NCI-H1436 (cell line): Measurements from ENCODE around the gene CDH16.
A peak's percentile ranks its signal among the peaks of the same experiment; 100 is the strongest.
"Not testable (repeated sequence)": the region's sequence is repeated elsewhere in the genome, so short reads cannot be mapped to it uniquely, and the experiment has no call there.

ENCODE experiments used
- DNase-seq: peaks from one replicate; lab custom pipeline; 2025; lab: John Stamatoyannopoulos, UW

Gene CDH16, protein sequence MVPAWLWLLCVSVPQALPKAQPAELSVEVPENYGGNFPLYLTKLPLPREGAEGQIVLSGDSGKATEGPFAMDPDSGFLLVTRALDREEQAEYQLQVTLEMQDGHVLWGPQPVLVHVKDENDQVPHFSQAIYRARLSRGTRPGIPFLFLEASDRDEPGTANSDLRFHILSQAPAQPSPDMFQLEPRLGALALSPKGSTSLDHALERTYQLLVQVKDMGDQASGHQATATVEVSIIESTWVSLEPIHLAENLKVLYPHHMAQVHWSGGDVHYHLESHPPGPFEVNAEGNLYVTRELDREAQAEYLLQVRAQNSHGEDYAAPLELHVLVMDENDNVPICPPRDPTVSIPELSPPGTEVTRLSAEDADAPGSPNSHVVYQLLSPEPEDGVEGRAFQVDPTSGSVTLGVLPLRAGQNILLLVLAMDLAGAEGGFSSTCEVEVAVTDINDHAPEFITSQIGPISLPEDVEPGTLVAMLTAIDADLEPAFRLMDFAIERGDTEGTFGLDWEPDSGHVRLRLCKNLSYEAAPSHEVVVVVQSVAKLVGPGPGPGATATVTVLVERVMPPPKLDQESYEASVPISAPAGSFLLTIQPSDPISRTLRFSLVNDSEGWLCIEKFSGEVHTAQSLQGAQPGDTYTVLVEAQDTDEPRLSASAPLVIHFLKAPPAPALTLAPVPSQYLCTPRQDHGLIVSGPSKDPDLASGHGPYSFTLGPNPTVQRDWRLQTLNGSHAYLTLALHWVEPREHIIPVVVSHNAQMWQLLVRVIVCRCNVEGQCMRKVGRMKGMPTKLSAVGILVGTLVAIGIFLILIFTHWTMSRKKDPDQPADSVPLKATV

DNA sequence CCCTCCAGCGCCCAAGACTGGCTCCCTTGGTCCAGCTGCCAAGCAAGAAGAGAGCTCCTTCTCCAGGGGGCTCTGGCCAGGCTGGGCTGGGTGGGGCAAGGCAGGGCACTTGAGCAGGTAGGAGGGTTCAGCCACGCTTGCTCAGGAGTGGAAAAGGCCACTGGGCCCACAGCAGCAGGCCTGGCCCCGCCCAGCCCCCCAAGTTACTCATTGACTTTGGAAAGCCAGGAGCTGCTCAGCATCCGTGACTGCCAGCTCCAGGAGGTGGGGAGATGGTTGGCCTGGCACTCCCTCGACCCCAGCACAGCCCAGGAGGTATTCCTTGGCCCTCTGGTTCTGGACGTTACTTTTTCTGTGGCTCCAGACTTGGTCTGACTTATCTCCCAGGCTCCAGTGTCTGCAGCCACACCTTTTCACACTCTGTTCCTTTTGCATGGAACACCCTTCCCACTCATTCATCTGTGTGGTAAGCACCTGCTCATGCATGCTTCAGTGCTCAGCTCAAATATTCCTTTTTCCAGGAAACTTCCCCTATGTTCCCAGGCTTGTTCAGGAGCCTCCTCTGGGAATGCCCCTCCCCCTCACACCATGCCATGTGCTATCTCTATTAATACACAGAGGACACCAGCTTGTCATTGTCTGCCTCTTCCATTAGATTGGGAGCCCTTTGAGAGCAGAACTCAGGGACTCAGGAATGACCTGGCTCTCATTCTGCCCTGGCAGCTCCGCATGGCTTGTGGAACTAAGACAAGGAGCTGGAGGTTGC lies at the start of gene CDH16:
Gene CDH16 (minus strand): TSS at position 83 of the 766 bp plus-strand sequence. CDS start 820 bp downstream, outside the sequence.
- no peak for DNase-seq

DNA sequence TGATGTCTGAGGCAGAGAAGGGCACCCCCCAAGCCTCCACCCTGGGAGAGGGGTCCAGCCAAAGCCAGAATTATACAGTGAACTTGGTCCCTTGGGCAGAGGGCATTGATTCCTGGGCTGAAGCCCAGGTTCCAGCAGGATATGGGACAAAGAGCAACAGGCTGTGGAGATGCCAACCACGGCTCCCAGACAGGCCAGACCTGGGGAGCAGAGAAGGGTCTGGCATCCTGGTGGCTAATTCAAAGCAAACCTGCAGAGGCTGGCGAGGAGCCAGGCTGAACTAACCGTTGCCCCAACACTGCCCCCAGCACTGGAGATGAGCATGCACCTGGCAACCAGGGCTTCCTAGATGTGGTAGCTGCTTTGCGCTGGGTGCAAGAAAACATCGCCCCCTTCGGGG lies 45.4 kb upstream of the CDH16 start:
- no peak for DNase-seq

DNA sequence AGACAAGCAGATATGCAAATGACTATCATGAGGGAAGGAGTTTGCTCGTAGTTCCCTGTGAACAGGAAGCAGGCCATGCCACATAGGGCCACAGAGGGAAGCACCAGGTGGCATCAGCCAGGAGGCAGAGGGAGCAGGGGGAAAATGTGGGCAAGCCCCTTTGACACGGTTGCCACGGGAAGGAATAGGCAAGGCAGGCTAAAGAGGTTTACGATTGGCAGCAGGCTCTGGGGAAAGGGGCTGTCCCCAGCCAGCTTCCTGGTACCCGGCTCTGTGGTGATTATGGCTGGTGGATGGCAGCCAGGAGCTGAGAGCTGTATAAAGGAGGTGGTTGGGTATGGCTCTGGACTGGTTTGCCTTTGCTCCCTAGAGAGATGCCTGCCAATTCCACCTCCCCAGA lies 43.2 kb upstream of the CDH16 start:
- no peak for DNase-seq

DNA sequence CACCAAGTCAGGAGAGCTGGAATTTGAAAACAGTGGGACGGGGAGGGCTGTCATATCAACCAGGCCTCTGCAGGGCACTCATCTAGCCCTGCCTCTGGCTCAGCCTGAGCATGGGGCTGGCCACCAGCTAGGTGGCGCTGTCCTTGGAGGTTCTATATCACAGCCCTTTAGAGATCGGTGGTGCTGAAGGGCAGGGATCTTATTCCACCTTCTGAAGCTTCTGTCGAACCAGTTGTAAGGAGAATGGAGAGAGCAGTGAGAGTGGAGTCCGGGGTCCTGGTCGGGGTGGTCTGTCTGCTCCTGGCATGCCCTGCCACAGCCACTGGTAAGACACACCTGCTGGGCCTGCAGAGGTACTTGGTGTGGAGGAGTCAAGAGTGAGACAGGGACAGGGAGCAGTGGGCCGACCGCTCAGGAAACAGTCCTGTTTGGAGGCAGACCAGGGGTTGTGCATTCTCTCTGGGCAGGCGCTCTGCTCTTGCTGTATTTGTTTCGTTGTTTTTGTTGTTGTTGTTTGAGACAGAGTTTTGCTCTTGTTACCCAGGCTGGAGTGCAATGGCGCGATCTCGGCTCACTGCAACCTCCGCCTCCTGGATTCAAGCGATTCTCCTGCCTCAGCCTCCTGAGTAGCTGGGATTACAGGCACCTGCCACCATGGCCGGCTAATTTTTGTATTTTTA lies 42.5 kb upstream of the CDH16 start, which contains the start of gene CES3:
Gene CES3 (plus strand): TSS at position 202 of the 680 bp plus-strand sequence. CDS start 42 bp downstream, at position 244.
- DNase-seq: peak; percentile 75

DNA sequence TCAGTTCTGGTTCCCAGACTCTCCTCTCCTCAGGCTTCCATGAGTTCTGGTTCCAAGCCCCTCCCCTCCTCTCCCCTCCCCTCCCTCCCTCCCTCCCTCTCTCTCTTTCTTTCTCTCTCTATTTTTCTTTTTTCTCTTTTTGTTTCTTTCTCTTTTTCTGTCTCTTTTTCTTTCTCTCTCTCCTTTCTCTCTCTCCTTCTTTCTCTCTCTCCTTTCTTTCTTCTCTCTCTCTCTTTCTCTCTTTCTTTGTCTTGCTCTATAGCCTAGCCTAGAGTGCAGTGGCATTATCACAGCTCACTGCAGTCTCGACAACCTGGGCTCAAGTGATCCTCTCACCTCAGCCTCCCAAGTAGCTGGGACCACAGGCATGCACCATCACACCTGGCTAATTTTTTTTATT lies 41.6 kb upstream of the CDH16 start:
- DNase-seq: no peak

DNA sequence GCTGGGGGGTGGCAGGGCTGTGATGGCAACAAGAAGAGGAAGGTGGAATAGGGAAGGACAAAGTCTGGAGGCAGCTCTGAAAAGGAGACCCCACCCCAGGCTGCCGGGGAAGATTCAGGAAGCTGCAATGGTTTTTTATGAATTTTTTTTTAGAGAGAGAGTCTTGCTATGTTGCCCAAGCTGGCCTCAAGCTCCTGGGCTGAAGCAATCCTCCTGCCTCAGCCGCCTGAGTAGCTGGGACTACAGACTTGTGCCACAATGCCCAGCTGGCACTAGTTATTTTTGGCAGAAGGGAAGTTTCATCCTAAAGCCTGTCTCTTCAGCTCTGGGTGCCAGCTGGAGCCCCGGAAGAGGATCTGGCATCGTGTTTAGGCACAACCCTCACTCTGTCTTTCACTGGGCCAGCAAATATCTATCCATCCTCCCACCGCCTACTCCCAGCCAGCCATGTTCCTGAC lies 41.0 kb upstream of the CDH16 start:
- DNase-seq: no peak

DNA sequence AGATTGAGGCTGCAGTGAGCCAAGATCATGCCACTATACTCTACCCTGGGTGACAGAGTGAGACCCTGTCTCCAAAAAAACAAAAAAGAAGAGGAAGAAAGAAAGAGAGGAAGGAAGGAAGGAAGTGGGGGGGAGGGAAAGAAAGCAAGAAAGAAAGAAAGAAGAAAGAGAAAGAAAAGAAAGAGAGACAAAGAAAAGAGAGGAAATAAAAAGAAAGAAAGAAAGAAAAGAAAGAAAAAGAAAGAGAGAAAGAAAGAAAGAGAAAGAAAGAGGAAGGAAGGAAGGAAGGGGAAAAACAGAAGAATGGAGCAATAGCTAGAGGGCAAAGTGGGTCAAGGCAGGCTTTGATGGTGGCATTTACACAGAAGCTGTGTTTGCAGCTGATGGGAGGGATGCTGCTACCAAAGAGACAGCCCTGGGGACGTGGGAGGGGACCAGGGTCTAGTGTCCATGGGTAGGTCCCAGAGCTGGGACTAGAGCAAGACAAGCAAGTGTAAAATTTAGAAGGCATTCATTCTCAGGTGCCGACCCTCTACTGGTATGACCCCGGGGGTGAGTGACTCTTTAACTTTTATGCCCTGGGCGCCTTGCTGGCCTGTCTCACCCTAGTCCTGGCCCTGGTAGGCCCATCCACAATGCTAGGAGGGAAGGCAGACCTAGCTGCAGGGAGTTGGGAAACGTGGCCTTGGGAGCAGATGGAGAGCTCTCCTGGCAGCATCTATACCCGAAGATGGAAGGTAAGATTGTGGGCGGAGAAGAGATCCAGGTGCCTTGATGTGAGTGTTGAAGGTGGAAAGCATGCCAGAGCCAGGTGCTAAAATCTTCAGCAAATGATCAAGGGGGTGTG lies 40.4 kb upstream of the CDH16 start:
- DNase-seq: no peak

DNA sequence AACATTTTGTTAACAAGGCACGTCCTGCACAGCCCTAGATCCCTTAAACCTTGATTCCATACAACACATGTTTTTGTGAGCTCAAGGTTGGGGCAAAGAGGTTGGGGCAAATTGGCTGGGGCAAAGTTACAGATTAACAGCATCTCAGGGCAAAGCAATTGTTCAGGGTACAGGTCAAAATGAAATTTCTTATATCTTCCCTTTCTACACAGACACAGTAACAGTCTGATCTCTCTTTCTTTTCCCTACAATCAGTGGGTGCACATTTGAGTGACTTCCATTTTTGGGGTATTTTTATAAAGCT lies 37.4 kb upstream of the CDH16 start:
- DNase-seq: not testable (repeated sequence)

DNA sequence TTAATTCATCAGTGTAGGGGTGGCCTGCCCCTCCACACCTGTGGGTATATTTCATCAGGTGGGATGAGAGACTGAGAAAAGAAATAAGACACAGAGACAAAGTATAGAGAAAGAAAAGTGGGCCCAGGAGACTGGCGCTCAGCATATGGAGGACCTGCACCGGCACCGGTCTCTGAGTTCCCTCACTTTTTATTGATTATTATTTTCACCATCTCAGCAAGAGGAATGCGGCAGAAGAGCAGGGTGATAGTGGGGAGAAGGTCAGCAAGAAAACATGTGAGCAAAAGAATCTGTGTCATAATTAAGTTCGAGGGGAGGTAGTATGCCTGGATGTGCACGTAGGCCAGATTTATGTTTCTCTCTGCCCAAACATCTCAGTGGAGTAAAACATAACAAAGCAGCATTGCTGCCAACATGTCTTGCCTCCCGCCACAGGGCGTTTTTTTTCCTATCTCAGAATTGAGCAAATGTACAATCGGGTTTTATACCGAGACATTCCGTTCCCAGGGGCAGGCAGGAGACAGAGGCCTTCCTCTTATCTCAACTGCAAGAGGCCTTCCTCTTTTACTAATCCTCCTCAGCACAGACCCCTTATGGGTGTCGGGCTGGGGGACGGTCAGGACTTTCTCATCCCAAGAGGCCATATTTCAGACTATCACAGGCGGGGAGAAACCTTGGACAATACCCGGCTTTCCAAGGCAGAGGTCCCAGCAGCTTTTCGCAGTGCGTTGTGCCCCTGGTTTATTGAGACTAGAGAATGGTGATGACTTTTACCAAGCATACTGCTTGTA lies 36.9 kb upstream of the CDH16 start:
- DNase-seq: not testable (repeated sequence)

DNA sequence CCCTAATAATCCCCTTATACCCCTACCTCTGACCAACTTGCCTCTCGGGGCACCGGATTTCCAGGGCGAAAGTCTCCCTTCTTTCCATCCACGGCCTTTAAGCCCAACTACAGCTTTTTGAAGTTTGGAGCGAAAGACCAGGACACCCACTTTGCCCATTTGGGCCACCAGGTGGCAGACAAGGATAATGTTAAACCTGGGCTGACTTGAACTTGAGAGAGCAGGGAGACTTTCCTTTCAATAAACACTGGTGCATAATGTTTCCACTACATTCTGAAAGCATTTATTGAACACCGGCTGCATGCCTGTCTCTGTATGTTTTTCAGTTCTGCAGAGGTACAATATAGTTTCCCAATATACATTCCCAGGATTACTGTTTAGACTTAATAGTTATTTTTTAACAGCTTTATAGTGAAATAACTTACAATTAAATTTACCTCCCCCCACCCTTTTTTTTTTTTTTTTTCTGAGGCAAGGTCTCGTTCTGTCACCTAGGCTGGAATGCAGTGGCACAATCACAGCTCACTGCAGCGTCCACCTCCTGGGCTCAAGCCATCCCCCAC lies 35.5 kb upstream of the CDH16 start:
- peak; percentile 42 for DNase-seq

DNA sequence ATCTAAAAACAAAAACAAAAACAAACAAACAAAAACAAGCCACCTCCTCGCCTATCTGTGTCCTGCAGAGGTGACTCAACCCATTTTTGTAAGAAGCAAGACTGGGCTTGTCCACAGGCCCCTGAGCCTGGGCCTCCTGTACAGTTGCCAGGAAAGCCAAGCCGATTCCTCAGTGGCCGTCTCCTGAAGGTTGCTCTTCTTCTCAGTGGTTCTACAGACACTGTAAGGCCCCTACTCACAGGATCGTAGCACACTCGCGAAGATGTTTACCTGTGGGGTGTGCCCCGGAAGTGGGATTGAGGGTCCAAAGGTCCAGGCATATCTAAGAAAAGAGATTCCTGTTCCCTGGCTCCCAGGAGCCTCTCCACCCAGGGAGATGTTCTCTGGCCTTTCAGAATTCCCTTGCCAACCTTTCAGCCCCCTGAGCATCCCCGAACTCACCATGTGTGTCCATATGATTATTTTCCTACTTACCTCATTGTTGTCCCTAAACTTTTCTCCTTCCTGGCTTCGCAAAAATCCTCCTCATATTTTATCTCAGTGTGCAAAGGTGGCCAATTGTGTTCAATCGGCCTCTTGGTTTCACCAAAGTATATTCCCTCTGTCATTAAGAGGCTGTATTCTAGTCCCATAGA lies 34.9 kb upstream of the CDH16 start:
- DNase-seq: no peak

DNA sequence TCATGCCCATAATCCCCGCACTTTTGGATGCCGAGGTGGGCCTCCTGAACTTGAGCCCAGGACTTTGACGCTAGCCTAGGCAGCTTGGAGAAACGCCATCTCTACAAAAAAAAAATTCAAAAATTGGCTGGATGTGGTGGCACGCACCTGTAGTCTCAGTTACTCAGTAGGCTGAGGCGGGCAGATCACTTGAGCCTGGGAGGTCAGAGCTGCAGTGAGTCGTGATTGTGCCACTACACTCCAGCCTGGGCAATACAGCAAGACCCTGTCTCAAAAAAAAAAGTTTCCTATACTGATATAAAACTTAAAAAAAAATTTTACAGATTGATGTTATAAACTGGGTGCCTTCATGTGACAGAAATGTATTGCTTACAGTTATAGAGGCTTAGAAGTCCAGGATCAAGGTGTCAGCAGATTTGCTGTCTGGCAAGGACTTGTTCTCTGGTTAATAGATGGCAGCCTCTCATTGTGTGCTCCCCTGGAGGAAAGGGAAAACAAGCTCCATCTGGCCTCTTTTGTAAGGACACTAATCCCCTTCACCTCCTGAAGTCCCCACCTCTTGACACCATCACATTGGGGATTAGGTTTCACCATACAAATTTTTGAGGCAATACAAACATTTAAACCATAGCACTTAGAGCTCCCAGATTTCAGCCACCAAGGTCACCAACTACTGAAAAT lies 33.9 kb upstream of the CDH16 start:
- no peak for DNase-seq

DNA sequence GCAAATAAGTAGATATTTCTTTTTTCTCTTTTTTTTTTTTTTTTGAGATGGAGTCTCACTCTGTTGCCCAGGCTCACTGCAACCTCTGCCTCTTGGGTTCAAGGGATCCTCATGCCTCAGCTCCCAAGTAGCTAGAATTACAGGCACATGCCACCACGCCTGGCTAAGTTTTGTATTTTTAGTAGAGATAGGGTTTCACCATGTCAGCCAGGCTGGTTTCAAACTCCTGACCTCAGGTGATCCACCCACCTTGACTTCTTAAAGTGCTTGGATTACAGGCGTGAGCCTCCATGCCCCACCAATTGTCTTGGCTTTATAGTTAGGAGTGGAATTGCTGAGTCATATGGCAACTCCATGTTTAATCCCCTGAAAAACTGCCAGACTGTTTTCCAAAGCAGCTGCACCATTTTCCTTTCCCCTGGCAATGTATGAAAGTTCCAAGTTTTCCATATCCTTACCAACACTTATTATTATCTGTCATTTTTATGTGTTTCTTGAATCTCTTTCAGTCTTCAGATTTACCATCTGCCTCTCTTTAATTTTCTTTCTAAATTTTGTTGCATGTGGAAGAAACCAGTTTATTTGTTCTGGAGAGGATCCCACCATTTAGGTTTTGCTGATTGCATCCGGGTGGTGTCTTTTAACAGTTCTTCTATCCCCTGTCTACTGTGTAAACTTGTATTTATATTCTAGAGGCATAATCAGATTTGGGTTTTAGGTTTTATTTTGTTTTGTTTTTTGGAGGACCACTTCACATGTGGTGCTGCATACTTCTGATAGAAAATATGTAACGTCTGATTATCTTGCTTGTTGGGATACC lies 32.5 kb upstream of the CDH16 start:
- DNase-seq: no peak

DNA sequence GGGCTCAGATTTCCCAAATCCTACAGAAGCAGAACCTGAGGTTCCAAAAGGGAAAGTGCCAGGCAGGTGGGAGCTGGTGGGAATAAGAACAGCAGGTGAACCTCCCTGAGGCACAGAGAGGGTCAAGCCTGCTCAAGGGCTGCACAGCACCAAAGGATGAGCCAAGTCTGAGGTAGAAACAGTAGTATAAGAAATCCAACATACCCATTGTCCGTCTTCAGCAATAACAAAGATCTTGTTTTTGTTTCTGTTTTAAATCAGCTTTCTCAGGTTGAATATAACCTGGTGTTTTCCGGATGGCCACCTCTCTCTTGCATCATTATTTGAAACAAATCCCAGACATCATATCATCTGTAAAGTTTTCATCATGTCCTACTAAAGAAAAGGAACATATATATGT lies 31.8 kb upstream of the CDH16 start:
- DNase-seq: no peak

DNA sequence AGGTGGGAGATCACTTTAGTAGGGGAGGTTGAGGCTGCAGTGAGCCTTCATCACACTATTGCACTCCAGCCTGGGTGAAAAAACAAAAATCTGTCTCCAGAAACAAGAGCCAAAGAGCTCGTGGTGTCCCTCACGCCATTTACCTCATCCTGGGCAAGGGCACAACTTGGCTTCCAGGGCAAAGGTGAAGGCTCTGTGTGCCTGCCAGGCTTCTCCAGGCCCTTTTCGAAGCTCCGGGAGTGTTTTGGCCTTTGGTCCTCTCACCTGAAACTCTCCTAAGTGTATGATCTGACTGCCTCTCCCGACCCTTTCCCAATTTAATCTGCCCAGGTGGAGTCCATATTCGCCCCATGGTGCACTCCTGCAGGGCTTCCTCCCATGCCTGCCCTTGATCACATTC lies 30.8 kb upstream of the CDH16 start:
- DNase-seq: no peak

DNA sequence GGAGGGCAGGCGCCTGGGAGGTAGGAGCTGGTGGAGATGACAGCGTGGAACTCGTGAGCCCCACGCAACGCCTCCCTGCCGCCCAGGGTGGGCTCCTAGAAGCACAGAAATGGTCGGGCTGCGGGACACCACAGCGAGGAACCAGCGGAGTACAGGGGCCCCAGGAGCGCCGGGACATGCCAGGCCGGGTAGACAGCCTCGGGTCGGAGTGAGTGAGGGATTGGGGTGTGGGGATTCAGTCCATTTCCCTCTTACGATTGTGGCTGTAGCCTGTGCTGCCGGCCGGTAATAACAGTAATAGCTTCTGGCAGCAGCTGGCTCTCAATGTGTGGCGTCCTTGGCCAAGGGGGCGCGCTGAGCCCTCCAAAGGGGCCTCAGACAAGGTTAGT lies 30.1 kb upstream of the CDH16 start:
- no peak for DNase-seq

DNA sequence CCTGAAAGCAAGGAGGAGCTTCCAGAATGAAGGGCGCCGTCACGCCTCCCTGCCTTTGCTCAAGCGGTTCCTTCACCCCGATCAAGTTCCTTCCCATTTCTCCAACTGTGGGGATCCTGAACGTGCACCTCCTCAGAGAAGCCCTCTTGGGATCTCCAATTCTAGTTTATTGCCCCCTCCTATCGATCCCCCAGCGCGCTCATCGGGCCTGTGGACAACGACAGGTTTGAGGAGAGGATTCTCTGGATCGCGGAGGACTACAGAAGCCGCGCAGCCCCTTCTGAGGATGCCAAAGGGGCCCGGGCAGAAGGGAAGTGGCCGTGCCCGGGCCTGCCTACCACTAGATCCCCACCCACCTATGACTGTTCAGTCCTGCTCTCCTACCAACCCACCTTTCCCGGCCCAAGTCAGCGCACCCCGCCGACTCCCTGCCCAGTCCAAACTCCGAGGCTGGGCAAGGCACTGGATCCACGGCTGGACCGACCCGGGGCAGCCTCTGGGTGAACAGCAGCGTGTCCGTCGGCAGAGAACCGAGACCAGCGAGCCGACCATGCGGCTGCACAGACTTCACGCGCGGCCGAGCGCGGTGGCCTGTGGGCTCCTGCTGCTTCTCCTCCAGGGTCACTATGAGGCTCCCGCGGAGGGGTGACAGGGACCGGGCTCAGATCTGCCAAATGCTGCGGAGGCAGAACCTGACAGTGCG lies 29.6 kb upstream of the CDH16 start:
- DNase-seq: no peak
